ENCODE measurements around the gene ABLIM1.

- TF ChIP-seq CTCF (IDR thresholded peaks at IDR 0.05 in 8 of 11, conservative IDR thresholded peaks at IDR 0.05 in 3 of 11) (no peak), POLR2A (IDR thresholded peaks at IDR 0.05) (no peak), POLR2AphosphoS5 (IDR thresholded peaks at IDR 0.05) (no peak)
These were observed 26.7 kb upstream of the ABLIM1 start for GRCh38 chr10:114684822-114685209.
